ENCODE results near the gene LILRA2.
A peak's percentile ranks its signal among the peaks of the same experiment; 100 is the strongest.
"Not testable (repeated sequence)": the region's sequence is repeated elsewhere in the genome, so short reads cannot be mapped to it uniquely, and the experiment has no call there.

Gene LILRA2

GRCh38 chr19:54571715-54572615 is 1.6 kb upstream of the LILRA2 start:
- not testable (repeated sequence) for DNase-seq

- peak in 2 of 56 donors; percentile 13 to 26 for DNase-seq
These were observed 786 bp upstream of the LILRA2 start for GRCh38 chr19:54572696-54573311.

- DNase-seq, result no peak
These were observed 461 bp downstream of the LILRA2 start for GRCh38 chr19:54574051-54574450.

GRCh38 chr19:54574527-54575056 is 1.0 kb downstream of the LILRA2 start:
- no peak for DNase-seq

- not testable (repeated sequence) for DNase-seq
These were observed 1.6 kb downstream of the LILRA2 start for GRCh38 chr19:54575205-54575604.

GRCh38 chr19:54576411-54576976 is 2.9 kb downstream of the LILRA2 start:
- DNase-seq, result no peak

- no peak for DNase-seq
These were observed 3.7 kb downstream of the LILRA2 start for GRCh38 chr19:54577334-54577733.

GRCh38 chr19:54578268-54578667 is 4.7 kb downstream of the LILRA2 start:
- DNase-seq, result not testable (repeated sequence)

GRCh38 chr19:54586397-54586796 is 12.8 kb downstream of the LILRA2 start:
- DNase-seq, result no peak

GRCh38 chr19:54587026-54587425 is 13.4 kb downstream of the LILRA2 start:
- no peak for DNase-seq

GRCh38 chr19:54593445-54593844 is 19.9 kb downstream of the LILRA2 start, which contains the start of gene LILRA1:
TSS of gene LILRA1 (plus strand) at chr19:54593632. CDS start at chr19:54594245, 613 bp downstream.
- DNase-seq, result not testable (repeated sequence)

GRCh38 chr19:54593931-54594626 is 20.5 kb downstream of the LILRA2 start:
- not testable (repeated sequence) for DNase-seq

GRCh38 chr19:54594737-54595136 is 21.1 kb downstream of the LILRA2 start:
- no peak for DNase-seq

GRCh38 chr19:54595680-54596436 is 22.3 kb downstream of the LILRA2 start:
- not testable (repeated sequence) for DNase-seq

- DNase-seq, result no peak
These were observed 26.6 kb downstream of the LILRA2 start for GRCh38 chr19:54600212-54600611.

- no peak for DNase-seq
These were observed 32.6 kb downstream of the LILRA2 start for GRCh38 chr19:54606230-54606629.

GRCh38 chr19:54606891-54607784 is 33.5 kb downstream of the LILRA2 start:
- peak in 32 of 56 donors; percentile 4 to 77 (median 38) for DNase-seq

GRCh38 chr19:54607785-54608150 is 34.2 kb downstream of the LILRA2 start:
- DNase-seq, result no peak

GRCh38 chr19:54608205-54608604 is 34.6 kb downstream of the LILRA2 start:
- no peak for DNase-seq
